T-helper 2 cell treated with Interferon-gamma antibody and Interleukin-4, amounts not matched to agents 100 ng/mL and 5 ng/mL, for 36 hours (primary cell): ENCODE measurements around the gene TPRN. TPM values are rescaled to one million over a fixed set of nuclear protein-coding genes. Genes with fewer than 3 reads are reported as not detected.

Source experiments
- intact Hi-C: fragments of 100-400 bp; cut with micrococcal nuclease; formaldehyde crosslinking; loops from one replicate; pipeline ENCODE4 v1.15.1; 2023
- total RNA-seq: library from RNA; stranded (reverse); gene quantifications from 2 replicates; pipeline ENCODE4 v1.2.3, GENCODE V29; 2022

Gene TPRN
- 9.6 and 10.9 TPM in 2 replicates for total RNA-seq

- intact Hi-C loops, result loop anchor here (1.0 to 2.0 kb wide), 2 partner anchors 23 to 50 kb away; no protein-coding TSS in a partner anchor
Observed at GRCh38 chr9:137200311-137201204, at the start of gene TPRN. Gene TPRN, minus strand, starts transcription at chr9:137200741. Its CDS starts 30 bp downstream, at chr9:137200711.

GRCh38 chr9:137247916-137248175, 47.3 kb upstream of the TPRN start:
- intact Hi-C loops, result no loop called here

GRCh38 chr9:137247135-137247915, 46.8 kb upstream of the TPRN start:
- intact Hi-C loops, result no loop called here

GRCh38 chr9:137245450-137246421, 45.2 kb upstream of the TPRN start:
- intact Hi-C loops, result no loop called here

- intact Hi-C loops, result loop anchor here (5.0 kb wide), 2 partner anchors 37 to 452 kb away; partner anchors contain the start of genes NDOR1, TMEM141 and TMEM203
Observed at GRCh38 chr9:137244486-137245449, 44.2 kb upstream of the TPRN start.

GRCh38 chr9:137243626-137244485, 43.3 kb upstream of the TPRN start:
- intact Hi-C loops, result loop anchor here (5.0 kb wide), 2 partner anchors 37 to 452 kb away; partner anchors contain the start of genes NDOR1, TMEM141 and TMEM203

- intact Hi-C loops, result loop anchor here (5.0 kb wide), 2 partner anchors 36 to 451 kb away; partner anchors contain the start of genes NDOR1, TMEM141 and TMEM203
Observed at GRCh38 chr9:137243266-137243625, 42.7 kb upstream of the TPRN start.

- intact Hi-C loops, result loop anchor here (5.0 kb wide), 2 partner anchors 35 to 450 kb away; partner anchors contain the start of genes NDOR1, TMEM141 and TMEM203
Observed at GRCh38 chr9:137242269-137243203, 42.0 kb upstream of the TPRN start.

GRCh38 chr9:137241490-137242268, 41.1 kb upstream of the TPRN start:
- intact Hi-C loops, result loop anchor here (1.0 to 5.0 kb wide), 6 partner anchors 14 to 449 kb away; partner anchors contain the start of genes ANAPC2, MAN1B1, NDOR1 and NELFB

GRCh38 chr9:137240841-137241489, 40.4 kb upstream of the TPRN start, which contains the start of gene TUBB4B:
Gene TUBB4B, plus strand, starts transcription at chr9:137241287. Its CDS starts 74 bp downstream, at chr9:137241361.
- intact Hi-C loops, result loop anchor here (1.0 to 5.0 kb wide), 6 partner anchors 14 to 449 kb away; partner anchors contain the start of genes ANAPC2, MAN1B1, NDOR1 and NELFB

- intact Hi-C loops, result loop anchor here (2.0 to 5.0 kb wide), 3 partner anchors 33 to 448 kb away; partner anchors contain the start of genes ANAPC2, NDOR1, SSNA1 and TMEM141
Observed at GRCh38 chr9:137240318-137240840, 39.8 kb upstream of the TPRN start.

GRCh38 chr9:137239541-137240200, 39.1 kb upstream of the TPRN start:
- intact Hi-C loops, result loop anchor here (2.0 to 5.0 kb wide), 3 partner anchors 32 to 447 kb away; partner anchors contain the start of genes ANAPC2, NDOR1, SSNA1 and TMEM141

- intact Hi-C loops, result no loop called here
Observed at GRCh38 chr9:137237759-137238726, 37.5 kb upstream of the TPRN start.
